Glutamatergic neuron (in vitro differentiated cells): ENCODE results near the gene LEKR1. TPM values are rescaled to one million over a fixed set of nuclear protein-coding genes. Genes with fewer than 3 reads are reported as not detected.

Source experiments
- DNase-seq: peaks from one replicate; pipeline ENCODE4 v3.0.0; 2022
- H3K27ac Mint-ChIP-seq: one replicate; pipeline ENCODE4 v1.8.0; 2020; ENCODE audit warnings: mild to moderate bottlenecking, mixed read lengths, inconsistent platforms; ENCODE audit not compliant: unreplicated experiment
- H3K27me3 Mint-ChIP-seq: one replicate; pipeline ENCODE4 v1.8.0; 2020; ENCODE audit warnings: mild to moderate bottlenecking, moderate library complexity, mixed read lengths, inconsistent platforms; ENCODE audit not compliant: unreplicated experiment
- H3K36me3 Mint-ChIP-seq: one replicate; pipeline ENCODE4 v1.8.0; 2020; ENCODE audit warnings: mild to moderate bottlenecking, mixed read lengths, inconsistent platforms; ENCODE audit not compliant: unreplicated experiment
- H3K4me1 Mint-ChIP-seq: one replicate; pipeline ENCODE4 v1.8.0; 2020; ENCODE audit warnings: mild to moderate bottlenecking, low read depth, mixed read lengths, inconsistent platforms; ENCODE audit not compliant: unreplicated experiment
- H3K4me3 Mint-ChIP-seq: one replicate; pipeline ENCODE4 v1.8.0; 2020; ENCODE audit warnings: mild to moderate bottlenecking, mixed read lengths, inconsistent platforms; ENCODE audit not compliant: unreplicated experiment
- H3K9me3 Mint-ChIP-seq: one replicate; pipeline ENCODE4 v1.8.0; 2020; ENCODE audit warnings: mild to moderate bottlenecking, moderate library complexity, mixed read lengths, inconsistent platforms; ENCODE audit not compliant: unreplicated experiment
- total RNA-seq: library from RNA; stranded (reverse); fragmentation: NEBNext Ultra II Directional; extraction: Animal tissue kit (Norgen Biotek cat#: 25700); gene quantifications from one replicate; pipeline ENCODE4 v1.2.1, GENCODE V29; 2021; ENCODE audit not compliant: unreplicated experiment
- TF ChIP-seq, protein P1 (sequence below): fragments of 200-600 bp; sonication (generic); IDR thresholded peaks from one replicate; pipeline ENCODE4 v1.5.0; 2021; ENCODE audit not compliant: partially characterized antibody, unreplicated experiment

Gene LEKR1
- total RNA-seq, 1 donor from 2014 or later, result 0.56 TPM

DNA sequence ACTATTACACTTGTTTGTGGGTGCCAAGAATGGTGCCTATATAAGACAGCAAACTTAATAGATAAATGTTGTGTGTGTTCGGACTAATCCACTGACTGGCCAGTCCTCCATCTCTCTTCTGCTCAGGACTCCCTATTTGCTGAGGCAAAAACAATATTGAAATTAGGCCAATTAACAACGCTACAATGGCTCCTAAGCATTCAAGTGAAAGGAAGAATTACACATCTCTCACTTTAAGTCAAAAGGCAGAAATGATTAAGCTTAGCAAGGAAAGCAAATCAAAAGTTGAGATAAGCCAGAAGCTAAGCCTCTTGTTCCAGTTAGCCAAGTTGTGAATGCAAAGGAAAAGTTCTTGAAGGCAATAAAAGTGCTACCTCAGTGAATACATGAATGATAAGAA lies 206.8 kb downstream of the LEKR1 start:
- DNase-seq, result no peak
- TF ChIP-seq, protein P1, sequence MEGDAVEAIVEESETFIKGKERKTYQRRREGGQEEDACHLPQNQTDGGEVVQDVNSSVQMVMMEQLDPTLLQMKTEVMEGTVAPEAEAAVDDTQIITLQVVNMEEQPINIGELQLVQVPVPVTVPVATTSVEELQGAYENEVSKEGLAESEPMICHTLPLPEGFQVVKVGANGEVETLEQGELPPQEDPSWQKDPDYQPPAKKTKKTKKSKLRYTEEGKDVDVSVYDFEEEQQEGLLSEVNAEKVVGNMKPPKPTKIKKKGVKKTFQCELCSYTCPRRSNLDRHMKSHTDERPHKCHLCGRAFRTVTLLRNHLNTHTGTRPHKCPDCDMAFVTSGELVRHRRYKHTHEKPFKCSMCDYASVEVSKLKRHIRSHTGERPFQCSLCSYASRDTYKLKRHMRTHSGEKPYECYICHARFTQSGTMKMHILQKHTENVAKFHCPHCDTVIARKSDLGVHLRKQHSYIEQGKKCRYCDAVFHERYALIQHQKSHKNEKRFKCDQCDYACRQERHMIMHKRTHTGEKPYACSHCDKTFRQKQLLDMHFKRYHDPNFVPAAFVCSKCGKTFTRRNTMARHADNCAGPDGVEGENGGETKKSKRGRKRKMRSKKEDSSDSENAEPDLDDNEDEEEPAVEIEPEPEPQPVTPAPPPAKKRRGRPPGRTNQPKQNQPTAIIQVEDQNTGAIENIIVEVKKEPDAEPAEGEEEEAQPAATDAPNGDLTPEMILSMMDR, result no peak
- H3K36me3 Mint-ChIP-seq, result no peaks in the 10 kb centered on the region
- no peak overlapping the region for H3K4me3 Mint-ChIP-seq
- H3K9me3 Mint-ChIP-seq, result no peaks in the 10 kb centered on the region
- no peak overlapping the region for H3K27ac Mint-ChIP-seq
- no peaks in the 10 kb centered on the region for H3K4me1 Mint-ChIP-seq
- H3K27me3 Mint-ChIP-seq, result peaks cover 2% of the 10 kb centered on the region

DNA sequence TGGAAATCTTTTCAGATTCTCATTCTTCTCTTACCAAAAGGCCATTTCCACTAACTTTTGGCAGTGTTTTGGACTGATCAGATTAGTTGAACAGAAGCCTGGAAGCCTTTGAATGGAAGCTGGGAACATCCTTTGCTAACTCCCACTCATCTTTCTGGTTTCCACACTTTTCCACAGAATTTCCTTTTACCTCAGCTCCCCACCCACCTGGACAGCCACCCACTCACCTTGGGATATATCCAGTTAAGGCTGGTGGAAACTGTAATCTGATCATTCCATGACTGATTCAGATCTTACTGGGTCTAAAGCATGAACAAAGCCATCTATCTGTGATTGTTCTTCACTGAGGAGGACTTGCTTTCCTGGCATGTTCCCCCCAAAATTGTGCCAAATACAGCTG lies 214.3 kb downstream of the LEKR1 start:
- DNase-seq, result no peak
- no peaks in the 10 kb centered on the region for H3K4me1 Mint-ChIP-seq
- H3K36me3 Mint-ChIP-seq, result no peaks in the 10 kb centered on the region
- no peak overlapping the region for H3K27ac Mint-ChIP-seq
- TF ChIP-seq, protein P1, result no peak
- H3K9me3 Mint-ChIP-seq, result no peaks in the 10 kb centered on the region
- H3K27me3 Mint-ChIP-seq, result peaks cover 2% of the 10 kb centered on the region
- H3K4me3 Mint-ChIP-seq, result no peak overlapping the region

DNA sequence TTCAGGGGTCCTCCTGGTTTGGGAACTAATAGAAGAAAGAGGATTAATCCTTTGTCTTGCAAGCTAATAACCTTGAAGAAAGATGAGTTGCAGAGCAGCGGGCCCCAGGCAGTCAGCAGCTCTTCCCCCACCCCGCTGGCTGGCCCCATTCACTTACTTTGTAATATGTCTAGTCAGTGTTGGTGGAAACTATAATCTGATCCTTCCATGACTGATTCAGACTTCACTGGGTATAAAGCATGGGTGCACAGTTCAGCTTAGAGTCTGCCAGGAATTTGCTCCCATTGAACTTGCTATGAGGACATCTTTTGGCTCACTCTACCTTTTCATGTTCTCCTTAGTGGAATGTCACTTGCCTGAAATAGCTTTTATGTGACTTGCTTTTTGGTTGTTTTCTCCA lies 216.1 kb downstream of the LEKR1 start:
- Mint-ChIP-seq H3K9me3 (no peaks in the 10 kb centered on the region), H3K27me3 (no peaks in the 10 kb centered on the region), H3K27ac (no peak overlapping the region), H3K36me3 (no peaks in the 10 kb centered on the region), H3K4me1 (no peaks in the 10 kb centered on the region), H3K4me3 (no peak overlapping the region)
- TF ChIP-seq, protein P1, result no peak
- DNase-seq, result no peak

DNA sequence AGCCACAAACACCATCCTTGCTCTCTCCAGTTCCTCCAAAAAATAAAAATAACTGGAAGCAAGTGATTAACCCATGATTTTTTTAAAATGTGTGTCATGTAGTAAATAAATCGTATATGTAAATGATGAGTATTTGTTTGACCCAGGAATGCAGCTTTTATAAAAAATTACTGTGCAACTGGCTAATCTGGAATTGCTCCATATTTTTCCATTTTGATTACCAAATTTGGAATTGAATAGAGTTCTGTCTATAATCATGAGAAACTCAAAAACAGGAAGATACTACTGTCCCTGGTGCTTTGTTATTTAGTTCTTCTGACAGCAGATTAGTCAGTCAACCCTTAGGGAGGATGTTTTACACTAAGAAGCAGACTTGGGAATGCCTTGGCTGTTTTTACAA lies 217.6 kb downstream of the LEKR1 start:
- Mint-ChIP-seq H3K27me3 (no peaks in the 10 kb centered on the region), H3K36me3 (no peaks in the 10 kb centered on the region), H3K27ac (no peak overlapping the region), H3K4me3 (no peak overlapping the region), H3K4me1 (no peaks in the 10 kb centered on the region), H3K9me3 (no peaks in the 10 kb centered on the region)
- DNase-seq, result no peak
- TF ChIP-seq, protein P1, result no peak

DNA sequence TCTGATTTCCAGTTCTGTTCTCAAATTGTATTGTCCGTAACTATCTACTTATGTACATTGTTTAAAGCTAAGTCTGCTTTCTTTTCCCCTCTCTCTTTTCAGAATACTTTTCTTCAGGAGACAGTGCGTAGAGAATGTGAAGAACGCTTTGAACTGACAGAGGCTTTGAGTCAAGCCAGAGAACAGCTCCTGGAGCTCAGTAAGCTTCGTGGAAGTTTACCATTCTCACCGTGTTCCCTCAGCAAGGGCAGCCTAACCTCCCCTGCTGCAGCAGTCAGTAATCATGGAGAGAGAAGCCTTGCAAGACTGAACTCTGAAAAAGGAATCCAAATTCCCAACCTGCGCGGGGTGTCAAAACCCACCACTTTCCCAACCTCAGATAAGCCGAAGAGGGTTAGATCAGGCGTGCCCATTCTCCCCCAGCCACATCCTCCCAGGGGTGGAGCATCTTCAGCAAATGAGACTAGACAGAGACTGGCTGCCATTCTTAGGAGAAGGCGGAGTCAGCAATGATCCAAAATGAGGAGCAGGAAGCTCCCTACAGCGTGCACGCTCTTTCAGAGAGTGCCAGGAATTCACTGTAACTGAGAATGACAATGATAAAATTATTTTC lies 219.2 kb downstream of the LEKR1 start:
- H3K4me3 Mint-ChIP-seq, result no peak overlapping the region
- peaks cover 2% of the 10 kb centered on the region for H3K4me1 Mint-ChIP-seq
- H3K27ac Mint-ChIP-seq, result no peak overlapping the region
- no peak for DNase-seq
- H3K9me3 Mint-ChIP-seq, result no peaks in the 10 kb centered on the region
- H3K36me3 Mint-ChIP-seq, result no peaks in the 10 kb centered on the region
- H3K27me3 Mint-ChIP-seq, result no peaks in the 10 kb centered on the region
- TF ChIP-seq, protein P1, result no peak
